ENCODE measurements around the gene CWC15. TPM values are rescaled to one million over a fixed set of nuclear protein-coding genes. Genes with fewer than 3 reads are reported as not detected.
A peak's percentile ranks its signal among the peaks of the same experiment; 100 is the strongest.

The CWC15 gene
- total and polyA plus RNA-seq, 10 of the 15 experiments (the other 5 are each of a cell fraction or from before 2014, with no cell fraction given): 43.3 to 142 (median 75.1) TPM

DNA sequence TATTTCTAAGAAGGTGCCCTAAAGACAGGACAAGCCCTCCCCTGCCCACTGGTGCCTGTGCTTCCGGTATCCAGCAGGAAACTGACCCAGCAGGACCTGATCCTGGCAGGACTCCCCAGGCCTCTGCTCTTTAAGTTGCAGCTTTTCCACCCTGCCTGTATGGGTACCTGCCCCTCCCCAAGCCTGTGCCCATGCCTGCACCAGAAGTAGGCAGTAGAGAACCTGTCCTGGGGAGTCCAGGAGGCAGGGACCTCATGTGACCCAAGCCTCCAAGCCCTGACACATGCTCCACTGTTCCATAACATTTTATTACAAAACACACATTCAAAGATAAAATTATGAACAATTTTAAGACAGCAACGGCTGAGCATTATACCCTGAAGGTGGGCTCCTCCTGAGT, 14.2 kb downstream of the CWC15 start:
- peaks cover 1 to 23% of the 10 kb centered on the region in 2 experiments for H3K36me3 ChIP-seq (ENCODE audit: control insufficient read depth in 2 of 2, insufficient read depth in 2 of 2, low read length in 1 of 2)
- no peak overlapping the region for H2AFZ ChIP-seq (ENCODE audit: control insufficient read depth, low read depth, low read length)
- FAIRE-seq (no peak), ATAC-seq (no peak), DNase-seq (ENCODE audit: low read depth, low spot score) (no peak)
- H3K4me2 ChIP-seq (ENCODE audit: control insufficient read depth, insufficient read depth): no peak overlapping the region
- ChIA-PET CTCF (no interaction called here), POLR2A (no interaction called here), RAD21 (ENCODE audit: unreplicated experiment) (no interaction called here), SMC1A (ENCODE audit: uncharacterized antibody, unreplicated experiment) (interaction anchor here (3.0 kb wide), 1 partner anchor 10 kb away, joined by 9 read pairs; no protein-coding TSS in a partner anchor)
- no peaks in the 10 kb centered on the region for H4K20me1 ChIP-seq (ENCODE audit: control insufficient read depth, insufficient read depth)
- no peaks in the 10 kb centered on the region for H3K9me3 ChIP-seq (replicated peaks; ENCODE audit: control insufficient read depth, insufficient read depth, low read length)
- no peaks in the 10 kb centered on the region for H3K27me3 ChIP-seq (replicated peaks in 1 of 2; ENCODE audit: control insufficient read depth in 2 of 2, insufficient read depth in 2 of 2, low read length in 1 of 2)
- intact Hi-C loops (cut with micrococcal nuclease; ENCODE audit: unreplicated experiment): no loop called here
- in situ Hi-C loops (cut with MboI): no loop called here
- H3K4me1 ChIP-seq (ENCODE audit: control insufficient read depth, insufficient read depth, low read length): no peaks in the 10 kb centered on the region
- TF ChIP-seq IKZF2 (IDR thresholded peaks at IDR 0.05): no peak
- TF ChIP-seq ZNF207 (IDR thresholded peaks at IDR 0.05; ENCODE audit: borderline replicate concordance): no peak
- no peak for TF ChIP-seq STAT1 (conservative IDR thresholded peaks at IDR 0.05)
- TF ChIP-seq POLR2A (IDR thresholded peaks at IDR 0.05; ENCODE audit: low read depth, low read length): 0 out of 2 replicates have a peak, but pooled peaks have one; percentile 44
- no peak overlapping the region for H3K27ac ChIP-seq (ENCODE audit: control insufficient read depth, insufficient read depth)
- no peak overlapping the region for H3K4me3 ChIP-seq
- 90% methylated on average over 2 of the region's 2 CpGs for WGBS (ENCODE audit: insufficient coverage, insufficient replicate concordance, low lambda C conversion rate, missing lambda C conversion rate)
- H3K79me2 ChIP-seq (ENCODE audit: control insufficient read depth, insufficient read depth, low read length): no peaks in the 10 kb centered on the region
- no TSS peak for BruUV-seq (replicated peaks)
- H3K9ac ChIP-seq (ENCODE audit: control insufficient read depth, insufficient read depth, low read length): no peak overlapping the region

DNA sequence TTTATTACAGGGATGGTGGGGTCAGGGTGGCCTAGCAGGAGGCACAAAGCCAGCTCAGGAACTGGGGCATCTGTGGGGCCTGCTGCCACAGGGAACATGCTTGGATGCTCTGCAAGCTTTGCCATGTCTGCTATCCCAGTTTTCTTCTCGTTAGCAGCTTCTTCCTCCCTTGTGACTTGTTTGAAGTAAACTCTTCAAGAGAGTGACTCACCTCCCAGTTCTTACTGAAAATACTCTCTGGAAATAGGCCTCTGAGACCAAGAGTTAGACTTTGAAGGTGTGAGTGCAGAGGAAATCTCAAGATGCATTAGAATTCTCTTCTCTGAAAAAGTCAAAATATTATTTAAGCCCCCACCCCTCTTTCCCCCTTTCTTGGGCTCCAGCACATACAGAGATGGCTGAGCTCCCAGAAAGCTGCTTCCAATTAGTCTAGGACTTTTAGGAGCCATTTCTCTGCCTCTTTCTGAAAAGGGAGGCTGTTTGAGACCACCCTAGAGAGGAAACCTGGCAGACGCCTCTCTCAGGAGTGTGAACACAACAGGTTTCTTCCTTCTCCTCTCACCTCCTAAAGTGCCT, 15.1 kb downstream of the CWC15 start:
- SMC1A ChIA-PET (ENCODE audit: uncharacterized antibody, unreplicated experiment): interaction anchor here (0.6 kb wide), 1 partner anchor 18 kb away, joined by 3 read pairs; no protein-coding TSS in a partner anchor
- Histone ChIP-seq H4K20me1 (ENCODE audit: control insufficient read depth, insufficient read depth) (no peaks in the 10 kb centered on the region), H3K36me3 (ENCODE audit: control insufficient read depth in 2 of 2, insufficient read depth in 2 of 2, low read length in 1 of 2) (peaks cover 1 to 18% of the 10 kb centered on the region in 2 experiments; a peak in 3 of 4 replicates), H3K4me1 (ENCODE audit: control insufficient read depth, insufficient read depth, low read length) (no peaks in the 10 kb centered on the region), H3K4me3 (no peak overlapping the region), H3K27me3 (replicated peaks in 1 of 2; ENCODE audit: control insufficient read depth in 2 of 2, insufficient read depth in 2 of 2, low read length in 1 of 2) (no peaks in the 10 kb centered on the region), H2AFZ (ENCODE audit: control insufficient read depth, low read depth, low read length) (no peak overlapping the region), H3K27ac (ENCODE audit: control insufficient read depth, insufficient read depth) (no peak overlapping the region), H3K9ac (ENCODE audit: control insufficient read depth, insufficient read depth, low read length) (no peak overlapping the region), H3K4me2 (ENCODE audit: control insufficient read depth, insufficient read depth) (no peak overlapping the region), H3K9me3 (replicated peaks; ENCODE audit: control insufficient read depth, insufficient read depth, low read length) (no peaks in the 10 kb centered on the region), H3K79me2 (ENCODE audit: control insufficient read depth, insufficient read depth, low read length) (no peaks in the 10 kb centered on the region)
- CTCF ChIA-PET: no interaction called here
- DNase-seq (ENCODE audit: low read depth, low spot score): no peak
- FAIRE-seq: no peak
- POLR2A ChIA-PET: no interaction called here
- TF ChIP-seq EZH2 (IDR thresholded peaks at IDR 0.05; ENCODE audit: borderline replicate concordance, control insufficient read depth, low read depth, low read length): no peak
- TF ChIP-seq ATF2 (IDR thresholded peaks at IDR 0.05; ENCODE audit: low read length): no peak
- TF ChIP-seq IKZF2 (IDR thresholded peaks at IDR 0.05): no peak
- TF ChIP-seq HDAC2 (IDR thresholded peaks at IDR 0.05): no peak
- no peak for TF ChIP-seq HDAC6 (IDR thresholded peaks at IDR 0.05; ENCODE audit: unreplicated experiment)
- TF ChIP-seq CREM (IDR thresholded peaks at IDR 0.05; ENCODE audit: low read depth): no peak
- TF ChIP-seq NR2F1 (conservative IDR thresholded peaks at IDR 0.05): no peak
- no peak for TF ChIP-seq RB1 (IDR thresholded peaks at IDR 0.05; ENCODE audit: borderline replicate concordance)
- intact Hi-C loops (cut with micrococcal nuclease; ENCODE audit: unreplicated experiment) (no loop called here), in situ Hi-C loops (cut with MboI) (no loop called here)
- no peak for ATAC-seq
- RAD21 ChIA-PET (ENCODE audit: unreplicated experiment): interaction anchor here (0.6 kb wide), 1 partner anchor 125 kb away, joined by 3 read pairs; no protein-coding TSS in a partner anchor
- BruUV-seq (replicated peaks): no TSS peak
- 35% methylated on average over 2 of the region's 2 CpGs for WGBS (ENCODE audit: insufficient coverage, insufficient replicate concordance, low lambda C conversion rate, missing lambda C conversion rate)
